DMS 273 treated with DMSO at 0.1 percent for 48 hours (cell line): ENCODE results near the gene NLGN3.
A peak's percentile ranks its signal among the peaks of the same experiment; 100 is the strongest.
"Not testable (repeated sequence)": the region's sequence is repeated elsewhere in the genome, so short reads cannot be mapped to it uniquely, and the experiment has no call there.

Experiments
- DNase-seq: peaks from one replicate; lab custom pipeline; 2025; lab: John Stamatoyannopoulos, UW

NLGN3 gene

GRCh38 chrX:71170660-71171059, 26.0 kb downstream of the NLGN3 start:
- no peak for DNase-seq

GRCh38 chrX:71171110-71171801, 26.6 kb downstream of the NLGN3 start:
- DNase-seq, result no peak

- no peak for DNase-seq
Measured at GRCh38 chrX:71173440-71173839, 28.8 kb downstream of the NLGN3 start.

GRCh38 chrX:71174795-71175194, 30.2 kb downstream of the NLGN3 start:
- no peak for DNase-seq

- no peak for DNase-seq
Measured at GRCh38 chrX:71175531-71175930, 30.9 kb downstream of the NLGN3 start.

- DNase-seq, result no peak
Measured at GRCh38 chrX:71177327-71177726, 32.7 kb downstream of the NLGN3 start.

GRCh38 chrX:71178908-71179307, 34.3 kb downstream of the NLGN3 start:
- peak; percentile 20 for DNase-seq

GRCh38 chrX:71180579-71181265, 36.1 kb downstream of the NLGN3 start:
- not testable (repeated sequence) for DNase-seq

GRCh38 chrX:71181558-71181909, 36.9 kb downstream of the NLGN3 start:
- no peak for DNase-seq

- DNase-seq, result peak; percentile 96
Measured at GRCh38 chrX:71181910-71182799, 37.5 kb downstream of the NLGN3 start.

GRCh38 chrX:71182871-71183270, 38.2 kb downstream of the NLGN3 start:
- no peak for DNase-seq

GRCh38 chrX:71183341-71183740, 38.7 kb downstream of the NLGN3 start:
- DNase-seq, result no peak

GRCh38 chrX:71184092-71184491, 39.5 kb downstream of the NLGN3 start:
- DNase-seq, result no peak

GRCh38 chrX:71184803-71185495, 40.3 kb downstream of the NLGN3 start:
- no peak for DNase-seq

- no peak for DNase-seq
Measured at GRCh38 chrX:71191248-71191647, 46.6 kb downstream of the NLGN3 start.

- DNase-seq, result no peak
Measured at GRCh38 chrX:71195964-71196649, 51.5 kb downstream of the NLGN3 start.

GRCh38 chrX:71198066-71198465, 53.4 kb downstream of the NLGN3 start:
- DNase-seq, result no peak

GRCh38 chrX:71199252-71200008, 54.8 kb downstream of the NLGN3 start:
- DNase-seq, result no peak

- no peak for DNase-seq
Measured at GRCh38 chrX:71210816-71211215, 66.2 kb downstream of the NLGN3 start.

GRCh38 chrX:71212536-71212935, 67.9 kb downstream of the NLGN3 start:
- no peak for DNase-seq

GRCh38 chrX:71214152-71214551, 69.5 kb downstream of the NLGN3 start:
- DNase-seq, result no peak
